Sciatic nerve (tissue), 2 donors: ENCODE measurements around the gene CERS4. TPM values are rescaled to one million over a fixed set of nuclear protein-coding genes. Genes with fewer than 3 reads are reported as not detected.
"Not testable (repeated sequence)": the region's sequence is repeated elsewhere in the genome, so short reads cannot be mapped to it uniquely, and the experiment has no call there.

Experiments
- ATAC-seq: fragments of 200-7000 bp; cut with Tn5 transposase; one replicate; pipeline ENCODE4 v1.9.1; 2020; ENCODE audit warnings: mild to moderate bottlenecking, moderate library complexity
- DNase-seq: peaks from one replicate; pipeline ENCODE4 v3.0.0-alpha.2; 2020; ENCODE audit warnings: low spot score
- intact Hi-C: fragments of 100-400 bp; cut with DNase I; formaldehyde crosslinking; loops from one replicate; pipeline ENCODE4 v1.14.2; 2022
- total RNA-seq: library from RNA; stranded (reverse); fragmentation: NEBNext Ultra II Directional; extraction: Animal tissue kit (Norgen Biotek cat#: 25700); gene quantifications from one replicate; pipeline ENCODE4 v1.2.1, GENCODE V29; 2021
- donor health status: DM: no; HTN: no; CAD: no.
- donor health status: DM: no; HTN: no; CAD: no.

Gene CERS4
- 66.9 TPM for total RNA-seq

DNA sequence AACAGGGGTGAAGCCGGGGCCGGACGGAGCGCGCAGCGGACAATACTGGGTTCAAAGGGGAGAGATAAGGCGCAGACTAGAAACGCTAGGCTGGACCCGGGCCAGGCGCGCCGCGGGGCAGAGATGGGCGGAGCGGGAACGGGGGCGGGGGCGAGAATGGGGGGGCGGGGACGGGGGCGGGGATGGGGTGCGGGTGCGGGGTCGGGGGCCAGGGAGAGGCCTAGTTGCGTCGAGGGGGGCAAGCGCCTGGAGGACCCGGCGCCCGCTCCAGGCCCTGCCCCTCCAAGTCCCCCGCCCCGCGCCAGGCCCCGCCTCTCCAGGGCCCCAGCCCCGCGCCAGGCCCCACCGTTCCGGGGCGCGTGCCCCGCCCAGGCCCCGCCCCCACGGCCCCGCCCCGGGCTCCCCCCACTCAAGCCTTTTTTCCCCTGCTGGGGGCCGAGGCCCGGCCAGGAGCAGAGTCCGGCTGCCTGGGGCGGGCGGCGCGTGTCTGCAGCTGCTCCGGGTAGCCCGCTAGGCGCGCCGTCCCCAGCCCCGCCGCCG is at the start of gene CERS4:
Gene CERS4 (plus strand): TSS at position 449 of the 540 bp plus-strand sequence. CDS start 41,707 bp downstream, outside the sequence.
- intact Hi-C loops, result no loop called here
- peak; percentile 89 for DNase-seq
- peak; percentile 79 for ATAC-seq

DNA sequence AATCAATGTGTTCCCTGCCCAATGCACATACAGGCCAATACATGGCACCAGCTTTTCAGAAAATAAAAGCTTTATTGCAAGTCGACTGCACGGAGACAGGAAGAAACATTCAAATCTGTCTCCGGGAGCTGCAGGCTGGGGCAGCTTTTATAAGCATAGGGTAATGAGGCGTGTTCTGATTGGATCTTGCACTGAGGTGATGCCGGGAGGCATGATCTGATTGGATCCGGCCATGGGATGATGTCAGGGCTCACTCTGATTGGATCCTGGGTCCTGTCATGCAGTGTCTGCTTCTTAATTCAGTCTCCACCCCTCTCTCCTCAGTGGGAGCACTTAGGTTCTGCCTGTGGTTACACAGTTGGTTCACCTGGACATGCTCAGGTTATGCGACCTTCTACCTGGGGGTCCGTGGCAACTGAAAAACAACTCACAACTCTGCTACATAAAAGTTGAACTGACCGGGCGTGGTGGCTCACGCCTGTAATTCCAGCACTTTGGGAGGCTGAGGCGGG is 48.0 kb upstream of the CERS4 start:
- no peak for ATAC-seq
- intact Hi-C loops, result no loop called here

DNA sequence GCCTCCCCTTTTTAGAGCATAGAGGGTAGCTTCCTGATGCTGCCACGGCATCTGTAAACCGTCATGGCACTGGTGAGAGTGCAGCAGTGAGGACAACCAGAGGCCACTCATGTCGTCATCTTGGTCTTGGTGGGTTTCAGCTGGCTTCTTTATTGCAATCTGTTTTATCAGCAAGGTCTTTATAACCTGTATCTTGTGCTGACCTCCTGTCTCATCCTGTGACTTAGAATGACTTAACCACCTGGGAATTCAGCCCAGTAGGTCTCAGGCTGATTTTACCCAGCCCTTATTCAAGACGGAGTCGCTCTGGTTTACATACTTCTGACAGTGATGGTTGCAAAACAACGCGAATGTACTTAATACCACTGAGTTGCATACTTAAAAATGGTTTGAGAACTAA is 45.4 kb upstream of the CERS4 start:
- DNase-seq, result no peak
- intact Hi-C loops, result no loop called here

More for the DNA sequence above, 48.0 kb upstream of the CERS4 start:
- DNase-seq, result no peak

DNA sequence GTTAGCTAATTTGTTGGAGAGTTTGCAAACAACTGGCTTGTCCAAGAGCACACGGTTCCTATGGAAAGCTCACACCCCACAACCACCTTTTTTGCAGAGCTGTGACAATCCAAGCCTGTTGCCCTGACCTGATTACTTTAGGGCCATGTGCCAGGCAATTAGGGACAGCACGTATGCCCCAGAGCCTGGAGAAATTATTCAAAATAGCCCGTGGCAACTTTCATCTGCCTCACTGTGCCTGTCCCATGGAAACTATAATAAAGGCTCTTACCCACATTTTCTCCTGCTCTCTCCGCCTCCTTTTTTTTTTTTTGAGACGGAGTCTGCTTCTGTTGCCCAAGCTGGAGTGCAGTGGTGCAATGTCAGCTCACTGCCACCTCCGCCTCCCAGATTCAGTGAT is 41.2 kb upstream of the CERS4 start:
- intact Hi-C loops, result no loop called here
- no peak for DNase-seq
- ATAC-seq, result no peak

More for the DNA sequence above, 45.4 kb upstream of the CERS4 start:
- ATAC-seq, result no peak

DNA sequence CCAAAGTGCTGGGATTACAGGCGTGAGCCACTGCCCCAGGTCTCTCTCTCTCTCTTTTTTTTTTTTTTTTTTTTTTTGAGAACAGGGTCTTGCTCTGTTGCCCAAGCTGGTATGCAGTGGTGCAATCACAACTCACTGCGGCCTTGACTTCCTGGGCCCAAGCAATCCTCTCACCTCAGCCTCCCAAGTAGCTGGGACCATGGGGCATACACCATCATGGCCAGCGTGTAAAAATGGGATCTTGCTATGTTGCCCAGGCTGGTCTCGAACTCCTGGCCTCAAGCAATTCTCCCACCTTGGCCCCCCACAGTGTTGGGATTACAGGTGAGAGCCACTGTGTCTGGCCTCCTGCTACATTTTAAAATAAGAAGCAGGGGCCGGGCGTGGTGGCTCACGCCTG is 40.6 kb upstream of the CERS4 start:
- ATAC-seq, result no peak
- intact Hi-C loops, result no loop called here
- no peak for DNase-seq

GRCh38 chr19:8174706-8175105 is 34.5 kb upstream of the CERS4 start:
- ATAC-seq (no peak), DNase-seq (no peak)
- intact Hi-C loops, result no loop called here

DNA sequence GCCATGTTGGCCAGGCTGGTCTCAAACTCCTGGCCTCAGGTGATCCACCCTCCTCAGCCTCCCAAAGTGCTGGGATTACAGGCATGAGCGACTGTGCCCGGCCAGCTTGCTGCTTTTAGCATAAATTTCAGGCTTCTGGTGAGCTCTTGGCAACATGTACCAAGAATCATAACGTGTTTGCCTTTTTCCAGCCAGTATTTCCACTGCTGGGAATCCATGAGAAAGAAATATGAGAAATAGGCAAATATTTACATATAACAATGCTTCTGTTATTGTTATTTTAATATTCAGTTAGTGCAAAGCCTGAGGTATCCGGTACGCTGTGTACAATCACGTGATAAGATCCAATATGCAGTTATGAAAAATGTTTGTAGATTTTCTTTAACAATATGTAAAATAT is 29.2 kb upstream of the CERS4 start:
- intact Hi-C loops, result no loop called here
- no peak for ATAC-seq
- no peak for DNase-seq

- DNase-seq (no peak), ATAC-seq (no peak)
- intact Hi-C loops, result no loop called here
Measured at GRCh38 chr19:8184274-8184673, 24.9 kb upstream of the CERS4 start.

DNA sequence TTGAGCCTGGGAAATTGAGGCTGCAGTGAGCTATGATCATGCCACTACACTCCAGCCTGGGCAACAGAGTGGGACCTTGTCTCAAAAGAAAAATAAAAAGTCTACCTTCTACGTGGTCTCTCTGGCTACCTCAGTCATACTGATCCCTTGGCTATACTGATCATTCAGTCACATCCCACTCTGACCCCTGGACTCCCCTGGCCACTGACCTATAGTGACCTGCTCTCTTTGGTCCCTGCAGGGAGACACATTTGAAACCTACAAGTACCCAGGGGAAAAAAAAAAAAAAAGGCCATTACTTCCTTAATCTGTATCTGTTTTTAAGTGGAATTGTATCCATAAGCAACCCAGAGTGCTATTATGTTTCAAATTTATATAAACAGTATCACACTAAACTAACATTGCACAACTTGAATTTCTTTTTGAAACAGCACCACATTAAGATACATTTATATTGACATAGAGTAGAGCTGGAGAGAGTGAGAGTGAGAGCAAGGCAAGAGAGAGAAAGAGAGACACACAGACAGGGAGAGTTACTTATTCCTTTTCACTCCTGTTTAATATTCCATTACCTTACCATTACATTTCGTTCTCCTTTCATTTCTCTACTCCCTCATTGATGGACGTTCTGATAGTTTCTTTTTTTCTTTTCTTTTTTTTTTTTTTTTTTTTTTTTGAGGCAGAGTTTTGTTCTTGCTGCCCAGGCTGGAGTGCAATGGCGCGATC is 23.7 kb upstream of the CERS4 start:
- no peak for DNase-seq
- intact Hi-C loops, result no loop called here
- ATAC-seq, result no peak

GRCh38 chr19:8192221-8192820 is 16.8 kb upstream of the CERS4 start:
- no peak for ATAC-seq
- intact Hi-C loops, result no loop called here
- no peak for DNase-seq

DNA sequence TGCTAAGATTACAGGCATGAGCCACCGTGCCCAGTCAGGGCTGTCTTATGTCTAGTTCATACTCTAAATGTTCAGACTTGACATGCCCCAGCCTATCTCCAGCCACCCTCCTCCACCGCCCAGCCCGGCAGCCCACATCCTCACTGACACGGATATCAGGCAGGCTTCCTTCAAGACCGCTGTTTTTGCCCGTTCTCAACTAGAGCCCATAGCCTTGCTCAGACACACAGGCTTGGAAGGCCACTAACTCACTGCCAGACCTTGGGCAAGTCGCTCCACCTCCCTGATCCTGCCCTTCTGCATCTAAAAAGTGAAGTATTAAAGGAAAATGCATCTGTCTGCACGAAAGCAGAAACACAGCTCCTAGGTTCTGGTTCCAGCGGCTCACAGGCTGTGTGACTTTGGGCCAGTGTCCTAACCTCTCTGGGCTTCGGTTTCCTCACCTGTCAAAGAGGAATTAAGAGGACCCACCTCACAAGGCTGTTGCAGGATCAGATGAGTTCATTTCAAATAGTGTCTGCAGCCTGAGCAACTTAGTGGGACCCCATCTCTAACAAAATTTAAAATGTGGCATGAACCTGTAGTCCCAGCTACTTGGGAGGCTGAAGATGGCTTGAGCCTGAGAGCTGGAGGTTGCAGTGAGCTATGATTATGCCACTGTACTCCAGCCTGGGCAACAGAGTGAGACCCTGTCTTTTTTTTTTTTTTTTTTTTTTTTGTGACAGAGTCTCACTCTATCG is 14.5 kb upstream of the CERS4 start:
- ATAC-seq, result no peak
- intact Hi-C loops, result no loop called here
- DNase-seq, result no peak

GRCh38 chr19:8196271-8196927 is 12.8 kb upstream of the CERS4 start:
- ATAC-seq, result no peak
- DNase-seq, result no peak
- intact Hi-C loops, result no loop called here

GRCh38 chr19:8203288-8204120 is 5.7 kb upstream of the CERS4 start:
- intact Hi-C loops, DNase-seq, ATAC-seq: not testable (repeated sequence)

DNA sequence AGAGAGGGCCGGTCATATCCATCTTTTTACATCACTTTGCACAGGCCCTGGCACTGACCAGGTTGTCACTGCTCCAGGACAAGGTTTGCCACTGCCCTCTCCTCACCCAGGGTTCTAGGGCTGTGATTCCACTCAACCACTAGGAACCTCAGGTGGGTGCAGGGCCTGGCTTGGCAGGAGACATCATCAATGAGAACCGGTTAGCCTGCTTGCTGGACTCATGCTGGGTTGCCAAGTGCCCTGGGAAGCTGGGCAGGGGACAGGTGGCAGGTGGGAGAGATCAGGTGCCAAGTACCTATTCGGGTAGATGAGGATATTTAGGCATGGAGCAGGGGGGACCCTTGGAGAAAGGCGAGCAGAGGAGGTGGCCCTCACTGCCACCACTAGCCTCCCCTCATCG is 4.2 kb upstream of the CERS4 start:
- DNase-seq (no peak), ATAC-seq (no peak)
- intact Hi-C loops, result no loop called here

- DNase-seq (no peak), ATAC-seq (no peak)
- intact Hi-C loops, result no loop called here
Measured at GRCh38 chr19:8206147-8207087, 2.8 kb upstream of the CERS4 start.

- ATAC-seq, DNase-seq, intact Hi-C loops: not testable (repeated sequence)
Measured at GRCh38 chr19:8207326-8207725, 1.8 kb upstream of the CERS4 start.
